Measurements from ENCODE around the gene WDR33. TPM values are rescaled to one million over a fixed set of nuclear protein-coding genes. Genes with fewer than 3 reads are reported as not detected.

The WDR33 gene
- total RNA-seq, 4 donors from 2014 or later = 42.3 to 46.5 (median 45.1) TPM

- no peak overlapping the region for H3K4me3 ChIP-seq
- H3K4me1 ChIP-seq = peaks cover 0 to 55% (median 29%) of the 10 kb centered on the region in 4 donors
- H3K9me3 ChIP-seq = no peaks in the 10 kb centered on the region
- WGBS, 2 donors = 71 to 80% methylated on average over 5 of the region's 5 CpGs
- peak overlapping the region in 1 of 4 donors; percentile 18 for H3K27ac ChIP-seq
- H3K36me3 ChIP-seq = peaks cover 0 to 61% (median 3%) of the 10 kb centered on the region in 3 donors
- H3K27me3 ChIP-seq = no peaks in the 10 kb centered on the region
- DNase-seq (ENCODE audit: low spot score in 2 of 2) = no peak
- no peak for TF ChIP-seq CTCF (IDR thresholded peaks at IDR 0.05)
Observed at GRCh38 chr2:127705391-127706065, 105.4 kb downstream of the WDR33 start.

- no peak for DNase-seq (ENCODE audit: low spot score in 2 of 2)
- H3K4me1 ChIP-seq = peaks cover 0 to 58% (median 30%) of the 10 kb centered on the region in 4 donors
- H3K9me3 ChIP-seq = no peaks in the 10 kb centered on the region
- peaks cover 0 to 54% (median 3%) of the 10 kb centered on the region in 3 donors for H3K36me3 ChIP-seq
- WGBS, 2 donors = 82 to 85% methylated on average over 5 of the region's 5 CpGs
- H3K27me3 ChIP-seq = no peaks in the 10 kb centered on the region
- H3K4me3 ChIP-seq = no peak overlapping the region
- TF ChIP-seq EP300 (IDR thresholded peaks at IDR 0.05) (peak in 1 of 2 donors; percentile 21), POLR2A (IDR thresholded peaks at IDR 0.05) (no peak), CTCF (IDR thresholded peaks at IDR 0.05) (no peak)
- H3K27ac ChIP-seq = no peak overlapping the region
Observed at GRCh38 chr2:127704641-127705390, 106.2 kb downstream of the WDR33 start.

- peaks cover 0 to 55% (median 30%) of the 10 kb centered on the region in 4 donors for H3K4me1 ChIP-seq
- WGBS, 2 donors = 93% methylated on average over 5 of the region's 5 CpGs
- H3K27ac ChIP-seq = no peak overlapping the region
- H3K4me3 ChIP-seq = no peak overlapping the region
- H3K9me3 ChIP-seq = no peaks in the 10 kb centered on the region
- TF ChIP-seq POLR2A (IDR thresholded peaks at IDR 0.05) = no peak
- no peak for TF ChIP-seq CTCF (IDR thresholded peaks at IDR 0.05)
- no peak for TF ChIP-seq EP300 (IDR thresholded peaks at IDR 0.05)
- H3K36me3 ChIP-seq = peaks cover 0 to 38% (median under 1%) of the 10 kb centered on the region in 3 donors
- no peak for DNase-seq (ENCODE audit: low spot score in 2 of 2)
- no peaks in the 10 kb centered on the region for H3K27me3 ChIP-seq
Observed at GRCh38 chr2:127703282-127703681, 107.7 kb downstream of the WDR33 start.

- Histone ChIP-seq H3K4me3 (peak overlapping the region; percentile 55 to 92 (median 74)), H3K27ac (peak overlapping the region; percentile 84 to 98 (median 97)), H3K9me3 (no peaks in the 10 kb centered on the region), H3K27me3 (no peaks in the 10 kb centered on the region), H3K4me1 (peaks cover 0 to 51% (median 30%) of the 10 kb centered on the region in 4 donors), H3K36me3 (peaks cover 0 to 31% (median 0%) of the 10 kb centered on the region in 3 donors)
- 57 to 61% methylated on average over 19 of the region's 19 CpGs for WGBS, 2 donors
- no peak for DNase-seq (ENCODE audit: low spot score in 2 of 2)
- TF ChIP-seq EP300 (IDR thresholded peaks at IDR 0.05) (no peak), POLR2A (IDR thresholded peaks at IDR 0.05) (no peak), CTCF (IDR thresholded peaks at IDR 0.05) (peak in 1 of 5 experiments; percentile 1)
Observed at GRCh38 chr2:127702395-127703009, 108.5 kb downstream of the WDR33 start.

Data from tibial nerve (tissue), 4 donors.